ENCODE data around the gene MIS18A. TPM values are rescaled to one million over a fixed set of nuclear protein-coding genes. Genes with fewer than 3 reads are reported as not detected.
"Not testable (repeated sequence)": the region's sequence is repeated elsewhere in the genome, so short reads cannot be mapped to it uniquely, and the experiment has no call there.

The MIS18A gene
- total RNA-seq, 1 experiment from 2014 or later: 17.5 TPM

DNA sequence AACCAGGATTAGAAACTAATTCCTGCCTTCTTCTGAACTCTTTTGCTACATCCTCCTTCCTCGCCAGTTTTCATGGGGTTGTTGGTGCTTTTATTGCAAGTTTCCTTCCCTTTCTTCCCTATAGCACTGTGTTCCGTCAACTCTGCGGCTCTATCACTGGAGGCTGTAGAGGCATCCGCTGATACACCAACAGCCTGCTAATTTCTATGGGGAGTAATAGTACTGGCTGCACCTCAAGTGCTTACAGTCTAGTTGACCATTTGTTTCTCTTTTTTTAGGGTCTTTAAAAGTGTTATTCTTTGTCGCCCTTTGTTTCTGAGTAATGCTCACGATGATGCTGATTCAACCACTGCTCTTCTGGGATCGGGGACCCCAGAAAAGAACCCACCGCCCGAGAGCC lies 746 bp downstream of the MIS18A start:
- Histone ChIP-seq H2AFZ (peak overlapping the region; percentile 75), H3K4me2 (peak overlapping the region; percentile 95), H3K4me3 (peak overlapping the region; percentile 67), H3K79me2 (ENCODE audit: low read depth) (peaks cover 12% of the 10 kb centered on the region), H3K27me3 (ENCODE audit: insufficient read depth, low read depth) (no peaks in the 10 kb centered on the region), H3F3A (ENCODE audit: insufficient read depth, low read depth) (no peaks in the 10 kb centered on the region), H3K9me3 (ENCODE audit: insufficient read depth, low read depth) (no peaks in the 10 kb centered on the region), H3K27ac (no peak overlapping the region), H3K36me3 (ENCODE audit: low read depth) (no peaks in the 10 kb centered on the region), H3K4me1 (replicated peaks; ENCODE audit: insufficient read depth) (peaks cover 9% of the 10 kb centered on the region), H3K9me2 (ENCODE audit: insufficient read depth) (no peaks in the 10 kb centered on the region), H4K20me1 (ENCODE audit: insufficient read depth) (no peaks in the 10 kb centered on the region)
- intact Hi-C loops (cut with micrococcal nuclease; ENCODE audit: unreplicated experiment): loop anchor here (5.0 kb wide), 1 partner anchor 324 kb away; no protein-coding TSS in a partner anchor
- POLR2A ChIA-PET (ENCODE audit: unreplicated experiment): no interaction called here
- TF ChIP-seq, protein P1, sequence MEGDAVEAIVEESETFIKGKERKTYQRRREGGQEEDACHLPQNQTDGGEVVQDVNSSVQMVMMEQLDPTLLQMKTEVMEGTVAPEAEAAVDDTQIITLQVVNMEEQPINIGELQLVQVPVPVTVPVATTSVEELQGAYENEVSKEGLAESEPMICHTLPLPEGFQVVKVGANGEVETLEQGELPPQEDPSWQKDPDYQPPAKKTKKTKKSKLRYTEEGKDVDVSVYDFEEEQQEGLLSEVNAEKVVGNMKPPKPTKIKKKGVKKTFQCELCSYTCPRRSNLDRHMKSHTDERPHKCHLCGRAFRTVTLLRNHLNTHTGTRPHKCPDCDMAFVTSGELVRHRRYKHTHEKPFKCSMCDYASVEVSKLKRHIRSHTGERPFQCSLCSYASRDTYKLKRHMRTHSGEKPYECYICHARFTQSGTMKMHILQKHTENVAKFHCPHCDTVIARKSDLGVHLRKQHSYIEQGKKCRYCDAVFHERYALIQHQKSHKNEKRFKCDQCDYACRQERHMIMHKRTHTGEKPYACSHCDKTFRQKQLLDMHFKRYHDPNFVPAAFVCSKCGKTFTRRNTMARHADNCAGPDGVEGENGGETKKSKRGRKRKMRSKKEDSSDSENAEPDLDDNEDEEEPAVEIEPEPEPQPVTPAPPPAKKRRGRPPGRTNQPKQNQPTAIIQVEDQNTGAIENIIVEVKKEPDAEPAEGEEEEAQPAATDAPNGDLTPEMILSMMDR (conservative IDR thresholded peaks at IDR 0.05): no peak
- TF ChIP-seq EZH2 (IDR thresholded peaks at IDR 0.05; ENCODE audit: low read depth): no peak
- CTCF ChIA-PET: no interaction called here
- DNase-seq: no peak
- no TSS peak for BruUV-seq (replicated peaks)

- H3K36me3 ChIP-seq (ENCODE audit: low read depth): no peaks in the 10 kb centered on the region
- POLR2A ChIA-PET (ENCODE audit: unreplicated experiment): no interaction called here
These were observed 2.2 kb downstream of the MIS18A start for GRCh38 chr21:32276671-32277070.

DNA sequence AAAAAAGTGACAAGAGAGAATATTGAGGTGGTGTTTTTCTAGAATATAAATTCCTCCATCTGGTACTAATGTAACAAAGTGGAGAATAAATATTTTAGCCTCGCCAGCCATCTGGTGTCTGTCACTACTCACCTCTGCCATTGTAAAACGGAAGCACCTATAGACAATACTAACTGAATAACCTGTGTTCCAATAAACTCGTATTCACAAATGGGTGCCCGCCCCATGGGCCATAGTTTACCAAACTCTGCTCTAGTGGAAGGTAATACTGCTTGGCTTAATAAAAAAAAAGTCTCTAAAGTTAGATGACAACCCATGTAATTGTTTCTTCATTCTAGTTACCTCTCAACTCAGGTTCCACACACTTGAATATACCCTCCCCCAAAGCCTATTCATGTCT lies 8.1 kb downstream of the MIS18A start:
- Histone ChIP-seq H3F3A (ENCODE audit: insufficient read depth, low read depth) (no peaks in the 10 kb centered on the region), H3K27ac (no peak overlapping the region), H3K79me2 (ENCODE audit: low read depth) (no peaks in the 10 kb centered on the region), H3K9me3 (ENCODE audit: insufficient read depth, low read depth) (no peaks in the 10 kb centered on the region), H2AFZ (no peak overlapping the region), H3K36me3 (ENCODE audit: low read depth) (no peaks in the 10 kb centered on the region), H3K4me1 (replicated peaks; ENCODE audit: insufficient read depth) (no peaks in the 10 kb centered on the region), H3K27me3 (ENCODE audit: insufficient read depth, low read depth) (no peaks in the 10 kb centered on the region), H3K4me2 (no peak overlapping the region), H3K4me3 (no peak overlapping the region), H3K9me2 (ENCODE audit: insufficient read depth) (no peaks in the 10 kb centered on the region), H4K20me1 (ENCODE audit: insufficient read depth) (no peaks in the 10 kb centered on the region)
- POLR2A ChIA-PET (ENCODE audit: unreplicated experiment): no interaction called here
- CTCF ChIA-PET: no interaction called here
- TF ChIP-seq, protein P1 (conservative IDR thresholded peaks at IDR 0.05): no peak
- TF ChIP-seq EZH2 (IDR thresholded peaks at IDR 0.05; ENCODE audit: low read depth): no peak
- DNase-seq: no peak
- BruUV-seq (replicated peaks): no TSS peak
- intact Hi-C loops (cut with micrococcal nuclease; ENCODE audit: unreplicated experiment): no loop called here

More at GRCh38 chr21:32276671-32277070, 2.2 kb downstream of the MIS18A start:
- Histone ChIP-seq H3K4me3 (no peak overlapping the region), H3K9me3 (ENCODE audit: insufficient read depth, low read depth) (no peaks in the 10 kb centered on the region), H3K4me1 (replicated peaks; ENCODE audit: insufficient read depth) (peaks cover 9% of the 10 kb centered on the region), H3K27ac (no peak overlapping the region), H3K27me3 (ENCODE audit: insufficient read depth, low read depth) (no peaks in the 10 kb centered on the region), H3K79me2 (ENCODE audit: low read depth) (peaks cover 12% of the 10 kb centered on the region), H4K20me1 (ENCODE audit: insufficient read depth) (no peaks in the 10 kb centered on the region), H3F3A (ENCODE audit: insufficient read depth, low read depth) (no peaks in the 10 kb centered on the region), H3K9me2 (ENCODE audit: insufficient read depth) (no peaks in the 10 kb centered on the region), H3K4me2 (no peak overlapping the region), H2AFZ (no peak overlapping the region)
- DNase-seq: no peak
- CTCF ChIA-PET: no interaction called here
- intact Hi-C loops (cut with micrococcal nuclease; ENCODE audit: unreplicated experiment): loop anchor here (5.0 kb wide), 1 partner anchor 326 kb away; no protein-coding TSS in a partner anchor
- TF ChIP-seq, protein P1 (conservative IDR thresholded peaks at IDR 0.05): no peak
- no peak for TF ChIP-seq EZH2 (IDR thresholded peaks at IDR 0.05; ENCODE audit: low read depth)
- no TSS peak for BruUV-seq (replicated peaks)

GRCh38 chr21:32265321-32265720 lies 13.5 kb downstream of the MIS18A start:
- CTCF ChIA-PET; H3K27me3 ChIP-seq (ENCODE audit: insufficient read depth, low read depth); H3F3A ChIP-seq (ENCODE audit: insufficient read depth, low read depth); H3K27ac ChIP-seq; BruUV-seq (replicated peaks); H3K36me3 ChIP-seq (ENCODE audit: low read depth); POLR2A ChIA-PET (ENCODE audit: unreplicated experiment); H3K4me3 ChIP-seq; intact Hi-C loops (cut with micrococcal nuclease; ENCODE audit: unreplicated experiment); H4K20me1 ChIP-seq (ENCODE audit: insufficient read depth); H3K9me3 ChIP-seq (ENCODE audit: insufficient read depth, low read depth); H2AFZ ChIP-seq; H3K4me2 ChIP-seq; DNase-seq; H3K9me2 ChIP-seq (ENCODE audit: insufficient read depth); H3K79me2 ChIP-seq (ENCODE audit: low read depth); H3K4me1 ChIP-seq (replicated peaks; ENCODE audit: insufficient read depth): not testable (repeated sequence)
